Liver (tissue), 9 donors: ENCODE results near the gene PIK3R3. TPM values are rescaled to one million over a fixed set of nuclear protein-coding genes. Genes with fewer than 3 reads are reported as not detected.

Source experiments
- DNase-seq: peaks from one replicate; pipeline ENCODE4 v3.0.0-alpha.2; 2017; ENCODE audit warnings: low spot score
- H3K27ac ChIP-seq, 2 donors: one replicate each; pipeline ENCODE4 v1.7.0; 2013; ENCODE audit warnings: inconsistent platforms in 2 of 2, low read length in 2 of 2, control low read depth in 1 of 2, low read depth in 1 of 2, mild to moderate bottlenecking in 1 of 2
- H3K27me3 ChIP-seq, 4 donors: one replicate each; pipeline versions ENCODE4 v1.6.1 to v1.7.0; 2013; ENCODE audit warnings: low read length in 3 of 4, inconsistent platforms in 1 of 4, mild to moderate bottlenecking in 1 of 4, moderate library complexity in 1 of 4; ENCODE audit not compliant: control insufficient read depth in 4 of 4, insufficient read depth in 4 of 4
- H3K36me3 ChIP-seq, 4 donors: one replicate each; pipeline versions ENCODE4 v1.6.1 to v1.7.0; 2013; ENCODE audit warnings: low read length in 3 of 4, mild to moderate bottlenecking in 3 of 4, low read depth in 1 of 4, moderate library complexity in 1 of 4; ENCODE audit not compliant: control insufficient read depth in 4 of 4, insufficient read depth in 3 of 4
- H3K4me1 ChIP-seq, 4 donors: one replicate each; pipeline versions ENCODE4 v1.6.1 to v1.7.0; 2013; ENCODE audit warnings: low read length in 3 of 4, mild to moderate bottlenecking in 3 of 4, moderate library complexity in 1 of 4; ENCODE audit not compliant: control insufficient read depth in 4 of 4, insufficient read depth in 4 of 4
- H3K4me3 ChIP-seq, 3 donors: one replicate each; pipeline versions ENCODE4 v1.6.1 to v1.7.0; 2013; ENCODE audit warnings: low read length in 3 of 3, control low read depth in 1 of 3, low read depth in 1 of 3, mild to moderate bottlenecking in 1 of 3
- H3K9ac ChIP-seq, 2 donors: one replicate each; pipeline ENCODE4 v1.7.0; 2013; ENCODE audit warnings: low read length in 2 of 2, mild to moderate bottlenecking in 2 of 2, moderate library complexity in 2 of 2, control low read depth in 1 of 2, low read depth in 1 of 2
- H3K9me3 ChIP-seq, 4 donors: one replicate each; pipeline versions ENCODE4 v1.6.1 to v1.7.0; 2013; ENCODE audit warnings: low read length in 3 of 4; ENCODE audit not compliant: control insufficient read depth in 4 of 4
- EGR1 ChIP-seq, 2 donors: IDR thresholded peaks; 2 replicates each; pipeline ENCODE4 v1.6.1; 2016 to 2018; ENCODE audit warnings: antibody characterized with exemption in 2 of 2, low read depth in 2 of 2
- FOXA1 ChIP-seq: IDR thresholded peaks from 2 replicates; pipeline ENCODE4 v1.6.1; 2016; ENCODE audit warnings: antibody characterized with exemption
- FOXA2 ChIP-seq: IDR thresholded peaks from 2 replicates; pipeline ENCODE4 v1.6.1; 2016; ENCODE audit warnings: antibody characterized with exemption
- GABPA ChIP-seq, 2 donors: IDR thresholded peaks in 1 of 2; conservative IDR thresholded peaks in 1 of 2; 2 replicates each; pipeline ENCODE4 v1.6.1; 2016; ENCODE audit warnings: antibody characterized with exemption in 2 of 2, mild to moderate bottlenecking in 1 of 2, moderate library complexity in 1 of 2
- HNF4A ChIP-seq, 2 donors: conservative IDR thresholded peaks; 2 replicates each; pipeline ENCODE4 v1.6.1; 2016; ENCODE audit warnings: antibody characterized with exemption in 2 of 2, mild to moderate bottlenecking in 2 of 2
- HNF4G ChIP-seq: IDR thresholded peaks from 2 replicates; pipeline ENCODE4 v1.6.1; 2016; ENCODE audit warnings: antibody characterized with exemption
- JUND ChIP-seq, 2 donors: IDR thresholded peaks; 2 replicates each; pipeline ENCODE4 v1.6.1; 2016; ENCODE audit warnings: antibody characterized with exemption in 2 of 2
- NR2F2 ChIP-seq: IDR thresholded peaks from 2 replicates; pipeline ENCODE4 v1.6.1; 2016; ENCODE audit warnings: antibody characterized with exemption
- RAD21 ChIP-seq, 2 donors: IDR thresholded peaks; 2 replicates each; pipeline ENCODE4 v1.6.1; 2016; ENCODE audit warnings: antibody characterized with exemption in 2 of 2, mild to moderate bottlenecking in 2 of 2
- RXRA ChIP-seq, 2 donors: IDR thresholded peaks; 2 replicates each; pipeline ENCODE4 v1.6.1; 2017 to 2018; ENCODE audit warnings: antibody characterized with exemption in 2 of 2, mild to moderate bottlenecking in 1 of 2
- SP1 ChIP-seq: IDR thresholded peaks from 2 replicates; pipeline ENCODE4 v1.6.1; 2018; ENCODE audit warnings: antibody characterized with exemption, mild to moderate bottlenecking
- TAF1 ChIP-seq: conservative IDR thresholded peaks from 2 replicates; pipeline ENCODE4 v1.6.1; 2016; ENCODE audit warnings: antibody characterized with exemption, mild to moderate bottlenecking
- YY1 ChIP-seq: IDR thresholded peaks from 2 replicates; pipeline ENCODE4 v1.6.1; 2016; ENCODE audit warnings: antibody characterized with exemption, mild to moderate bottlenecking
- WGBS: extraction: QIAGEN DNeasy Blood & Tissue Kit; methylation state at CpG from one replicate; pipeline ENCODE4 v1.1.7; 2013; 5-methylcytosine and 5-hydroxymethylcytosine counted together
- polyA plus RNA-seq, 2 donors: library from polyadenylated mRNA; stranded (reverse) in 1 of 2; unstranded in 1 of 2; fragments of 200-250 nt in 1 of 2; fragments of >200 nt in 1 of 2; fragmentation: Nextera tagmentation in 1 of 2; extraction: Ambion mirVana in 1 of 2; gene quantifications; one replicate each; pipeline versions ENCODE4 v1.2.1 to v1.2.3, GENCODE V29; 2013 to 2015
- total RNA-seq, 2 donors: library from RNA; depleted of rRNA; stranded (reverse); fragments of >200 nt; gene quantifications; one replicate each; pipeline ENCODE4 v1.2.3, GENCODE V29; 2014
- TF ChIP-seq, protein P1 (sequence below): IDR thresholded peaks from 2 replicates; pipeline ENCODE4 v1.6.1; 2016; ENCODE audit warnings: antibody characterized with exemption
- TF ChIP-seq, protein P2 (sequence below): IDR thresholded peaks from 2 replicates; pipeline ENCODE4 v1.6.1; 2016; ENCODE audit warnings: antibody characterized with exemption
- TF ChIP-seq, protein P3 (sequence below): IDR thresholded peaks from 2 replicates; pipeline ENCODE4 v1.6.1; 2016; ENCODE audit warnings: antibody characterized with exemption
- TF ChIP-seq, protein P4 (sequence below): IDR thresholded peaks from 2 replicates; pipeline ENCODE4 v1.6.1; 2016; ENCODE audit warnings: antibody characterized with exemption, mild to moderate bottlenecking
- TF ChIP-seq, protein P5 (sequence below): fragments of 150-350 bp; IDR thresholded peaks from 2 replicates; pipeline ENCODE4 v1.5.1; 2017; ENCODE audit warnings: improper control_type of control experiment, low read depth, low read length; ENCODE audit not compliant: missing input control
- donor health status: healthy.
- donor health status: healthy.
- donor health status: healthy.
- donor health status: healthy.
- donor health status: healthy.

Gene PIK3R3
- total and polyA plus RNA-seq, 4 donors, result 1.5 to 4.6 (median 2.7) TPM

DNA sequence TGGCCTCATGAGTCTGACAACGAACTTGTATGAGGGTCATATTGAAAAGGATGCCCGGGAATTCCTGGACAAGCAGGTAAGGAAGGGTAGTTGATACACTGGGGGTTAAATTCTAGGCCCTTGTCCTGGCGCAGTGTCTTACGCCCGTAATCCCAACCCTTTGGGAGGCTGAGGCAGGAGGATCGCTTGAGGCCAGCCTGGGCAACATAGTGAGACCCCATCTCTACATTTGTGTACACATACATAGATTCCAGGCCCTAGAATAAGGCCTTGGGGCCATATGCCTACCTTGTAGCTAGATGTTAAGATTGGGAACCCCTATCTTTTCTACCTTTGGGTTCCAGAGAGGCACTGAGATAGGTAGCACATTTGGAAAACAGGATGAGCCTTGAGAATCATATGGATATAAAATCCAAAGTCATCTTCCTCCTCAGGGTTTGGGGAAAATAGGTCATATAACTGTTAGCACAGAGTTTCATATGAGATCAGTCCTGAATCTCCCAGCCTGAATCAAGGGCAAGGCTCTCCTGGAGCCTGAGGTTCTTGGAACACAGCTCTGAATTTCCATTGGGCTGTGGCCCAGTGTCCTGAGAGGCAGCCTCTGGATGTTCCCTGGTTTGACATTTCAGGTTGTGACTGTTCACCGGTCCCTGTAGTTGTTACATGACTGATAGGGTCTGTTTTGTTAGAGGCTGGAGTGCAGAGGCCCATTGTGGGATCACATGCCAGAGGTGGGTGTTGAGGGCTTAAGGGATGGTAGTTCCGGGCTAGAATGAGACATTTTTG lies 104.4 kb downstream of the PIK3R3 start:
- H3K36me3 ChIP-seq, result peaks cover 0 to 34% (median 4%) of the 10 kb centered on the region in 4 donors
- no peak overlapping the region for H3K9ac ChIP-seq
- no peaks in the 10 kb centered on the region for H3K27me3 ChIP-seq
- H3K27ac ChIP-seq, result no peak overlapping the region
- DNase-seq, result no peak
- TF ChIP-seq HNF4G (no peak), NR2F2 (no peak), YY1 (no peak), SP1 (no peak), GABPA (IDR thresholded peaks at IDR 0.05 in 1 of 2, conservative IDR thresholded peaks at IDR 0.05 in 1 of 2) (no peak), RAD21 (IDR thresholded peaks at IDR 0.05) (no peak), TAF1 (no peak), FOXA2 (no peak), RXRA (IDR thresholded peaks at IDR 0.05) (no peak)
- TF ChIP-seq, protein P1, sequence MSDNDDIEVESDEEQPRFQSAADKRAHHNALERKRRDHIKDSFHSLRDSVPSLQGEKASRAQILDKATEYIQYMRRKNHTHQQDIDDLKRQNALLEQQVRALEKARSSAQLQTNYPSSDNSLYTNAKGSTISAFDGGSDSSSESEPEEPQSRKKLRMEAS, result no peak
- TF ChIP-seq, protein P2, sequence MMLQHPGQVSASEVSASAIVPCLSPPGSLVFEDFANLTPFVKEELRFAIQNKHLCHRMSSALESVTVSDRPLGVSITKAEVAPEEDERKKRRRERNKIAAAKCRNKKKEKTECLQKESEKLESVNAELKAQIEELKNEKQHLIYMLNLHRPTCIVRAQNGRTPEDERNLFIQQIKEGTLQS, result no peak
- TF ChIP-seq, protein P3, sequence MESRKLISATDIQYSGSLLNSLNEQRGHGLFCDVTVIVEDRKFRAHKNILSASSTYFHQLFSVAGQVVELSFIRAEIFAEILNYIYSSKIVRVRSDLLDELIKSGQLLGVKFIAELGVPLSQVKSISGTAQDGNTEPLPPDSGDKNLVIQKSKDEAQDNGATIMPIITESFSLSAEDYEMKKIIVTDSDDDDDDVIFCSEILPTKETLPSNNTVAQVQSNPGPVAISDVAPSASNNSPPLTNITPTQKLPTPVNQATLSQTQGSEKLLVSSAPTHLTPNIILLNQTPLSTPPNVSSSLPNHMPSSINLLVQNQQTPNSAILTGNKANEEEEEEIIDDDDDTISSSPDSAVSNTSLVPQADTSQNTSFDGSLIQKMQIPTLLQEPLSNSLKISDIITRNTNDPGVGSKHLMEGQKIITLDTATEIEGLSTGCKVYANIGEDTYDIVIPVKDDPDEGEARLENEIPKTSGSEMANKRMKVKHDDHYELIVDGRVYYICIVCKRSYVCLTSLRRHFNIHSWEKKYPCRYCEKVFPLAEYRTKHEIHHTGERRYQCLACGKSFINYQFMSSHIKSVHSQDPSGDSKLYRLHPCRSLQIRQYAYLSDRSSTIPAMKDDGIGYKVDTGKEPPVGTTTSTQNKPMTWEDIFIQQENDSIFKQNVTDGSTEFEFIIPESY, result no peak
- 95% methylated on average over 8 of the region's 8 CpGs for WGBS
- no peaks in the 10 kb centered on the region for H3K9me3 ChIP-seq
- H3K4me1 ChIP-seq, result no peaks in the 10 kb centered on the region
- no peak overlapping the region for H3K4me3 ChIP-seq

DNA sequence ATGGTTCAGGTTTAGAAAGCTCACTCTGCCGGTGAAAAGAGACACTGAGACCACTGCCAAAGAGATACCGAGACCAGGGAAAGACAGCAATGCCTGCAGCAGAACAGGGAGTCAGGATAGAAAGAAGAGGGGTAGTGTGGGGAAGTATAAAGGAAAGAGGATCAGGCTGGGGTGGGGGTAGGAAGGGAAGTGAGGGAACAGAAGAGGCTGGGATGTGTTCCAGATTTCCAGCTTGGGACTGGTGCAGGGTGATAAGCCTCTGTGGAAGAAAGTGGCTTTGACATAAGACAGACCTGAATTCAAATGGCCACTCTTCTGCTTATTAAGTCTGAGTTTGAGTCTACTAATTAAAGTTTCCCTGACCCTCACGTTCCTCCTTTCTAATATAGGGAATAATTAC lies 105.9 kb downstream of the PIK3R3 start:
- H3K4me3 ChIP-seq, result no peak overlapping the region
- no peaks in the 10 kb centered on the region for H3K27me3 ChIP-seq
- H3K9me3 ChIP-seq, result no peaks in the 10 kb centered on the region
- no peak overlapping the region for H3K27ac ChIP-seq
- no peaks in the 10 kb centered on the region for H3K4me1 ChIP-seq
- no peak for TF ChIP-seq HNF4G
- TF ChIP-seq SP1, result no peak
- TF ChIP-seq RXRA (IDR thresholded peaks at IDR 0.05), result no peak
- TF ChIP-seq JUND (IDR thresholded peaks at IDR 0.05), result no peak
- TF ChIP-seq EGR1 (IDR thresholded peaks at IDR 0.05; ENCODE audit: low read depth in 2 of 2), result no peak
- TF ChIP-seq, protein P3, result no peak
- TF ChIP-seq YY1, result no peak
- TF ChIP-seq HNF4A (conservative IDR thresholded peaks at IDR 0.05), result no peak
- TF ChIP-seq, protein P4, sequence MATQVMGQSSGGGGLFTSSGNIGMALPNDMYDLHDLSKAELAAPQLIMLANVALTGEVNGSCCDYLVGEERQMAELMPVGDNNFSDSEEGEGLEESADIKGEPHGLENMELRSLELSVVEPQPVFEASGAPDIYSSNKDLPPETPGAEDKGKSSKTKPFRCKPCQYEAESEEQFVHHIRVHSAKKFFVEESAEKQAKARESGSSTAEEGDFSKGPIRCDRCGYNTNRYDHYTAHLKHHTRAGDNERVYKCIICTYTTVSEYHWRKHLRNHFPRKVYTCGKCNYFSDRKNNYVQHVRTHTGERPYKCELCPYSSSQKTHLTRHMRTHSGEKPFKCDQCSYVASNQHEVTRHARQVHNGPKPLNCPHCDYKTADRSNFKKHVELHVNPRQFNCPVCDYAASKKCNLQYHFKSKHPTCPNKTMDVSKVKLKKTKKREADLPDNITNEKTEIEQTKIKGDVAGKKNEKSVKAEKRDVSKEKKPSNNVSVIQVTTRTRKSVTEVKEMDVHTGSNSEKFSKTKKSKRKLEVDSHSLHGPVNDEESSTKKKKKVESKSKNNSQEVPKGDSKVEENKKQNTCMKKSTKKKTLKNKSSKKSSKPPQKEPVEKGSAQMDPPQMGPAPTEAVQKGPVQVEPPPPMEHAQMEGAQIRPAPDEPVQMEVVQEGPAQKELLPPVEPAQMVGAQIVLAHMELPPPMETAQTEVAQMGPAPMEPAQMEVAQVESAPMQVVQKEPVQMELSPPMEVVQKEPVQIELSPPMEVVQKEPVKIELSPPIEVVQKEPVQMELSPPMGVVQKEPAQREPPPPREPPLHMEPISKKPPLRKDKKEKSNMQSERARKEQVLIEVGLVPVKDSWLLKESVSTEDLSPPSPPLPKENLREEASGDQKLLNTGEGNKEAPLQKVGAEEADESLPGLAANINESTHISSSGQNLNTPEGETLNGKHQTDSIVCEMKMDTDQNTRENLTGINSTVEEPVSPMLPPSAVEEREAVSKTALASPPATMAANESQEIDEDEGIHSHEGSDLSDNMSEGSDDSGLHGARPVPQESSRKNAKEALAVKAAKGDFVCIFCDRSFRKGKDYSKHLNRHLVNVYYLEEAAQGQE, result no peak
- TF ChIP-seq FOXA1, result no peak
- TF ChIP-seq, protein P5, sequence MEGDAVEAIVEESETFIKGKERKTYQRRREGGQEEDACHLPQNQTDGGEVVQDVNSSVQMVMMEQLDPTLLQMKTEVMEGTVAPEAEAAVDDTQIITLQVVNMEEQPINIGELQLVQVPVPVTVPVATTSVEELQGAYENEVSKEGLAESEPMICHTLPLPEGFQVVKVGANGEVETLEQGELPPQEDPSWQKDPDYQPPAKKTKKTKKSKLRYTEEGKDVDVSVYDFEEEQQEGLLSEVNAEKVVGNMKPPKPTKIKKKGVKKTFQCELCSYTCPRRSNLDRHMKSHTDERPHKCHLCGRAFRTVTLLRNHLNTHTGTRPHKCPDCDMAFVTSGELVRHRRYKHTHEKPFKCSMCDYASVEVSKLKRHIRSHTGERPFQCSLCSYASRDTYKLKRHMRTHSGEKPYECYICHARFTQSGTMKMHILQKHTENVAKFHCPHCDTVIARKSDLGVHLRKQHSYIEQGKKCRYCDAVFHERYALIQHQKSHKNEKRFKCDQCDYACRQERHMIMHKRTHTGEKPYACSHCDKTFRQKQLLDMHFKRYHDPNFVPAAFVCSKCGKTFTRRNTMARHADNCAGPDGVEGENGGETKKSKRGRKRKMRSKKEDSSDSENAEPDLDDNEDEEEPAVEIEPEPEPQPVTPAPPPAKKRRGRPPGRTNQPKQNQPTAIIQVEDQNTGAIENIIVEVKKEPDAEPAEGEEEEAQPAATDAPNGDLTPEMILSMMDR, result no peak
- no peak for TF ChIP-seq GABPA (IDR thresholded peaks at IDR 0.05 in 1 of 2, conservative IDR thresholded peaks at IDR 0.05 in 1 of 2)
- no peak for TF ChIP-seq TAF1
- WGBS, result 84% methylated on average over 3 of the region's 3 CpGs
- no peak overlapping the region for H3K9ac ChIP-seq
- peaks cover 0 to 36% (median 4%) of the 10 kb centered on the region in 4 donors for H3K36me3 ChIP-seq
- DNase-seq, result no peak
